GM19397 (cell line): ENCODE results near the gene MT1B.
"Not testable (repeated sequence)": the region's sequence is repeated elsewhere in the genome, so short reads cannot be mapped to it uniquely, and the experiment has no call there.

Experiments used
- ATAC-seq: cut with Tn5 transposase; IDR thresholded peaks from one replicate; pipeline ENCODE4 v1.9.1; 2021; ENCODE audit warnings: mild to moderate bottlenecking, moderate library complexity; ENCODE audit not compliant: unreplicated experiment

Gene MT1B

GRCh38 chr16:56665286-56666261 is 13.9 kb downstream of the MT1B start:
- not testable (repeated sequence) for ATAC-seq

DNA sequence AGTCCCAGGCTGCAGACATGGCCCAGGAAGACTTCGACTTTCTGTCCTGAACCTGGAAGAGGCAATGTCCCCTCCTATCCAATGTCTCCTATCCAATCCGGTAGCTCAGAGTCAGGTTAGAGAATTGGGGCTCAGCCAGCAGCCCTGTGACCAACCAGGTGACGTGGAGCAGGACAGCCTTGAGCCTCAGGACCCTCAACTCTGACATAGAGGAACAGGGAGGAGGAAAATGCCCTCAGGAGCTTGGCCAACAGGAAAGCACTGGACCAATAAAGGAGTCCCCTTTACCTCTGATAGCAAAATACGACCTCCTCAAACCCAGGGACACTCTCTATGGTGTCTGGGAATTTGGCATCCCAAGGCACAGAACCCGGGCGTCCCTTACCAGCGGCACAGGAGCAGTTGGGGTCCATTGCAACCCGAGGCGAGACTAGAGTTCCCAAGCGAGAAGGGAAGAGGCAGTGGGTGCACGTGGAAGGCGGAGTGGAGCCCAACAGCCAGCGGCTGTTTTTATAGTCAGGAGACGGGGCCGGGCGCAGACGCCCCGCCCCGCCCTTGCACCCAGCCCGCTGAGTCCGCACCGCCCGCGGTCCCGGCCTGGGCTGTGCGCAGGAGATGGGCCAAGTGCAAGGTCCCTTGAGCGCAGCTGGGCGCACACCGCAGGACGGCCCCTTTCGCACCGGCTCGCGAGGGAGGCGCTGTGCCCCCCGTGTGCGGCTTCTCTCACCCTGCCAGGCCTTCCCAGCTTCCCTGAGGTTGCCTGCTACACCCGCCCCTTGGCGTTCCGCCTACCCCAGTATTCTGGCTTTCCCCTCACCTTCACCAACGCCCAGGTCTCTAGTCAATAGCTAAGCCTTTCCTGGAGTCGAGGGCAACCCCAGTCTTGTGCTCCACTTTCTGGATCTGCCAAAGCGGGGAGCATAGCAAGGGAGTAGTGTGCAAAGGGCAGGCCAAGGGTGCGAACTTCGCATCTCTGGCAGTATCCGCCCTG is 16.2 kb downstream of the MT1B start, which contains the start of gene MT1G:
Gene MT1G, minus strand, starts transcription at position 485 of the 991 bp plus-strand sequence. Its CDS starts 72 bp downstream, at position 413.
- no peak for ATAC-seq

GRCh38 chr16:56669005-56669839 is 17.5 kb downstream of the MT1B start, which contains the start of gene MT1H:
Gene MT1H (plus strand): TSS chr16:56669814. CDS start chr16:56669885, 71 bp downstream.
- ATAC-seq, result no peak

GRCh38 chr16:56669840-56670619 is 18.3 kb downstream of the MT1B start:
- no peak for ATAC-seq

DNA sequence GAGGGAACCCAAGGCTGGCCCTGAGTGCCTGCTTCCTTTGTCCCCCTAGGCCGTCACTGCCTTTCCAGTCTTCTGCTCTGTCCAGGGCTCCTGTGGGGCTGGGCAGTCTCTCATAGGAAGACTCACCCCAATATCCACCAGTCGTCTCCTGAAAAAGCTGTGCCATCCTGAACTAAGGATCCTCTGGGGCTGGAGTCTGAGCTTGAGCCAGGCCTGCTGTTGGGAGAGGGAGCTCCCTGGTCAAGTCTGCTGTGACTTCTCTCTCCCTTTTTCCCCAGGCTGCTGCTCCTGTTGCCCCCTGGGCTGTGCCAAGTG is 18.9 kb downstream of the MT1B start:
- no peak for ATAC-seq

DNA sequence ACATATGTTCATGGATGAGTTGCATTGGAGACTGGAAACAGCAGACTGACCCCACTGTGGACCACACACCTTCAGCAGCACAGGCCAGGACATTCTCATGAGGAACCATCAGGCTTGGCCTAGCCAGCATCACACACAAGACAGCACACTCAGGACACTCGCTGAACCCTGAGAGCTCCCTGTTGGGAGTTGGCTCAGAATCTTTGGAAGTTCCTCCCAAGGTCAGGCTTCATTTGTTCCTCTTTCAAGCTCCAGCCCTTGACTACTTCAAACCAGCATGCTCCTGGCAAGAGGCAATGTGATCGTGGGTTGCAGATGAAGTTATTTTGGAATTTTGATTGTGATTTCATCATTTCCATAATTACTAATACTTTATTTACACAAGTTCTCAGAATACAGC is 20.0 kb downstream of the MT1B start:
- not testable (repeated sequence) for ATAC-seq

DNA sequence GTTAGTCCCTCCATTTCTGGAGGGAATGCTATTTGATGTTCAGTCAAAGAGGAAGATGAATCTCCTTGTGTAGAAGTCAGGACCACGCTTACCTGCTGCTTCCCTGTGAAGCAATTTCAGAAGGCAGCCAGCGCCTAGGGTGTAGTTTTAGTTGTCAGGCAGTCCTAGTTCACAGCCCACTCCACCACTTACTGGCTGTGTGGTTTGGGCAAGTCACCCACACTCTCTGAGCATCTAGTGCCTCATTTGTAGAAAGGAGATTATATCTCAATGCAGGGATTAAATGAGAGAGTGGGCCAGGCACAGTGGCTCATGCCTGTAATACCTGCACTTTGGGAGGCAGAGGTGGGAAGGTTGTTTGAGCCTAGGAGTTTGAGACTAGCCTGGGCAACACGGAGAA is 20.5 kb downstream of the MT1B start:
- ATAC-seq, result not testable (repeated sequence)

DNA sequence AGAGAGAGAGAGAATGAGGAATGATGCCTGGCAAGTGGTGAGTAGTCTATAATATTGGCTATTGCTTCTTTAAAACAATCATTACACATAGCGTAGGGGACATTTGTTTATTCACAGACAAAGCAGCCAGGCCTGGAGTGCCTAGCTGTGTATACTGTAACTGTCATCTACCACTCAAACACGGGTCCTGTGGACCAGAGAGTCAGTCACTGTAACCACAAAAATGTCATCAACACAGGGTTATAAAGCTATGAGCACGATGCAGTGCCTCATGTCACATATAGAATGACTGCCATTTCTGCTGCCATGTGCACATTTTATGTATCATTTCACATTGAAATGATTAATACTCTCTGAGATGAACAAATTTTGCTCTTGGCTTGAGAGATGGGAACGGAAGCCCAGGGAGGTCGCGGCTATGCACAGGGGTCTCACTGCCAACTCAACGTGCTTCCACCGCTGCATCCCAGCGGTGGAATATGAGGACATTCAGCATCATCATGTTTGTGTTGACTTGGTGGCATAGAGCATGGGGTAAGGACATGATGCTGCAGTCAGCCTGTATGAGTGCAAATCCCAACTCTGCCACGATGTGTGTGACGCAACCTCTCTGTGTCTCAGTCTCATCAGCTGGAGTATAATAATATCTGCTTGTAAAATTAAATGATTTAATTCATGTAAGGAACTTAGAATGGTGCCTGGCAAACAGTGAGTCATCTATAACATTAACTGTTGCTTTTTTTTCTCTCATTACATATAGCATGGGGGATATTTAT is 21.3 kb downstream of the MT1B start:
- ATAC-seq, result no peak

- ATAC-seq, result no peak
These were observed 22.2 kb downstream of the MT1B start for GRCh38 chr16:56673921-56674320.

- ATAC-seq, result not testable (repeated sequence)
These were observed 22.9 kb downstream of the MT1B start for GRCh38 chr16:56674570-56674969.

DNA sequence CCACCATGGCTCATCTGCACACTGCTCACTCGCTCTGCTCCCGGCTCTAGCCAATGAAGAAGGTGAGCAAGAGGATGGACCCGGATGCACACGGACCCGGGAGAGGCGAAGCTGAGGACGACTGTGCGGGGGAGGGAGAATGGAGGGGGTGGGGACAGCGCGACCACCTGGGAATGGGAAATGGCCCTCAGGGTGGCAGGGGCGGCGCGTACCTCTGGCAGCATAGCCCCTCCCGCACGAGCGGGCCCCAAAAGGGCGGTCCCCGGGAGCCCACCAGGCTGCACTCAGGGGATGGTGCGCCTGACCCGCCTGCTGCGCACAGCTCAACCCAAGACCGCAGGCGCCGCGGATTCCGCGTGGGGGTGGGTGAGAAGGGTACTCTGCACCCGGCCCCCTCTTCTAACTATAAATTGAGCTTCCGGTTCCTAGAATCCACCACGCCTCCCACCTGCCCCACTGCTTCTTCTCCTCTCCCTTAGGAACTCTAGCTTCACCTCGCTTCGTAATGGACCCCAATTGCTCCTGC is 24.1 kb downstream of the MT1B start:
- ATAC-seq, result no peak

- no peak for ATAC-seq
These were observed 25.8 kb downstream of the MT1B start for GRCh38 chr16:56677474-56677873.

DNA sequence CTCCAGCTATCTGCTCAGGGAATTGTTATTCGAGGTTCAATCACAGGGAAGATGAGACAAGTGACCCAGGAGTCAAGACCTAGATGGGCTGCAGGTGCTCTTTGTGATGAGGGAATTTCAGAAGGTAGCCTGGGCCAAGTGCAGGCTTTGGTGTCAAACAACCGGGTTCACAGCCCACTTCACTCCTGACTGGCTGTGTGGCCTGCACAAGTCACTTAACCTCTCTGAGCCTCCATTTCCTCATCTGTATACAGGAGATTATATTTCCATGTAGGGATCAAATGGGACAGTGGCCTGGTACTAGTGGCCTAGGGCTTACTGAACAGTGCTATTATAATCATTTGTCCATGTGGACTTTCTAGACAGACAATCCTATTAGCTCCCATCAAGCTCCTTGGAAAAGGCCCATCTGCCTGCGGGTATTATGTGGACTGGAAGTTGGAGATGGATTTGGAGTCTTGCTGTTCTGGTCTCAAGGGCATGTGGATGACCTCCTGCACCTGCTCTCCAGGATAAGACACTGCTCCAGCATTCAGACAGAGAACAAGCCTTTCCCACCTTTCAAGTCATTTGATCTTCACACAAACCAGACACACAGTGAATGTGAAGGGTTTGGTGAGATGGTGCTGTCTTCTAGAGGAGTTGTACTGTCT is 27.5 kb downstream of the MT1B start:
- ATAC-seq, result no peak

GRCh38 chr16:56679818-56680217 is 28.1 kb downstream of the MT1B start:
- no peak for ATAC-seq

DNA sequence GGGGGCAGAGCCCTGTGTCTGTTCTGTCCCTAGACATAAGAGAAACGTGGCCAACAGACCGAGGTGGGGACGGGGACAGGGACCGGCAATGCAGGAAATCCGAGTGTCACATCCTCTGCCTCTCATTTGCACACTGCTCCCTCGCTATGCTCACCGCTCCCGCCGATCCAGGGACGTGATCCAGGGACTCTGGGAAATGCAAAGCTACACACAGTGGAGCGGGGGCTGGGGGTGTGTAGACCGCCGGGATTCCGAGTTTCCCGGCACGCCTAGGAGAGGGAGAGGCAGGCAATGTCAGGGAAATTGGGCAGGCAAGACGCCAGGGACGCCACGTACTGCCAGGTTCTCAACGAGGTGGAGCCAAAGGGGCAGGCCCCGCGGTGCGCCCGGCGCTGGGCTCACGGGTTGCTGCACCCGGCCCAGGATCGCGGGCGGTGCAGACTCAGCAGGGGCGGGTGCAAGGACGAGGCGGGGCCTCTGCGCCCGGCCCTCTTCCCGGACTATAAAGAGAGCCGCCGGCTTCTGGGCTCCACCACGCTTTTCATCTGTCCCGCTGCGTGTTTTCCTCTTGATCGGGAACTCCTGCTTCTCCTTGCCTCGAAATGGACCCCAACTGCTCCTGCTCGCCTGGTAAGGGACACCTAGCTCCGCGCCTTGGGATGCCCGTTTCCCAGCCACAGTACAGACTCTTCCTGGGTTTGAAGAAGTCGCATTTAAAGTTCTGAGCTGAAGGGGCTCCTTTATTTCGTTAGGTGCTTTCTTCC is 30.4 kb downstream of the MT1B start, which contains the start of gene MT1X:
Gene MT1X, plus strand, starts transcription at position 532 of the 764 bp plus-strand sequence. Its CDS starts 71 bp downstream, at position 603.
- ATAC-seq, result peak; percentile 99

GRCh38 chr16:56682703-56683397 is 31.2 kb downstream of the MT1B start:
- ATAC-seq, result no peak
